GM15510 (cell line): Measurements from ENCODE around the gene PTPRD.

Experiments used
- POLR2A ChIP-seq: IDR thresholded peaks from 3 replicates; pipeline ENCODE4 v1.6.1; 2011; ENCODE audit warnings: borderline replicate concordance; ENCODE audit not compliant: insufficient read length; ENCODE audit errors: extremely low read depth

PTPRD gene

GRCh38 chr9:9521033-9521779 lies 1091.6 kb downstream of the PTPRD start:
- no peak for TF ChIP-seq POLR2A

- TF ChIP-seq POLR2A = no peak
These were observed 1107.9 kb downstream of the PTPRD start for GRCh38 chr9:9504869-9505268.

GRCh38 chr9:9499546-9499945 lies 1113.3 kb downstream of the PTPRD start:
- TF ChIP-seq POLR2A = no peak

GRCh38 chr9:9498846-9499245 lies 1114.0 kb downstream of the PTPRD start:
- no peak for TF ChIP-seq POLR2A

- no peak for TF ChIP-seq POLR2A
These were observed 1114.7 kb downstream of the PTPRD start for GRCh38 chr9:9498128-9498527.

- no peak for TF ChIP-seq POLR2A
These were observed 1118.5 kb downstream of the PTPRD start for GRCh38 chr9:9494336-9494735.

GRCh38 chr9:9492506-9492905 lies 1120.3 kb downstream of the PTPRD start:
- TF ChIP-seq POLR2A = no peak

- TF ChIP-seq POLR2A = no peak
These were observed 1123.6 kb downstream of the PTPRD start for GRCh38 chr9:9489183-9489582.

- no peak for TF ChIP-seq POLR2A
These were observed 1129.6 kb downstream of the PTPRD start for GRCh38 chr9:9483175-9483574.

GRCh38 chr9:9478741-9479140 lies 1134.1 kb downstream of the PTPRD start:
- no peak for TF ChIP-seq POLR2A

GRCh38 chr9:9469271-9469670 lies 1143.5 kb downstream of the PTPRD start:
- TF ChIP-seq POLR2A = no peak

GRCh38 chr9:9437641-9438040 lies 1175.2 kb downstream of the PTPRD start:
- TF ChIP-seq POLR2A = no peak

- no peak for TF ChIP-seq POLR2A
These were observed 1200.6 kb downstream of the PTPRD start for GRCh38 chr9:9412241-9412640.

- TF ChIP-seq POLR2A = no peak
These were observed 1202.1 kb downstream of the PTPRD start for GRCh38 chr9:9410736-9411135.

GRCh38 chr9:9399982-9400381 lies 1212.8 kb downstream of the PTPRD start:
- no peak for TF ChIP-seq POLR2A

- TF ChIP-seq POLR2A = no peak
These were observed 1216.3 kb downstream of the PTPRD start for GRCh38 chr9:9396518-9396917.

- no peak for TF ChIP-seq POLR2A
These were observed 1217.3 kb downstream of the PTPRD start for GRCh38 chr9:9395539-9395938.

- TF ChIP-seq POLR2A = no peak
These were observed 1220.0 kb downstream of the PTPRD start for GRCh38 chr9:9392755-9393154.

GRCh38 chr9:9389904-9390303 lies 1222.9 kb downstream of the PTPRD start:
- no peak for TF ChIP-seq POLR2A
